NCI-H1694 (cell line): ENCODE data around the gene OLIG1.

Experiments
- DNase-seq: peaks from one replicate; lab custom pipeline; 2025; lab: John Stamatoyannopoulos, UW

Gene OLIG1, protein sequence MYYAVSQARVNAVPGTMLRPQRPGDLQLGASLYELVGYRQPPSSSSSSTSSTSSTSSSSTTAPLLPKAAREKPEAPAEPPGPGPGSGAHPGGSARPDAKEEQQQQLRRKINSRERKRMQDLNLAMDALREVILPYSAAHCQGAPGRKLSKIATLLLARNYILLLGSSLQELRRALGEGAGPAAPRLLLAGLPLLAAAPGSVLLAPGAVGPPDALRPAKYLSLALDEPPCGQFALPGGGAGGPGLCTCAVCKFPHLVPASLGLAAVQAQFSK

GRCh38 chr21:33069994-33070743 lies at the start of gene OLIG1:
Gene OLIG1 (plus strand): TSS chr21:33070141. CDS start chr21:33070247, 106 bp downstream.
- peak; percentile 43 for DNase-seq

GRCh38 chr21:33020558-33021100 lies 49.3 kb upstream of the OLIG1 start:
- no peak for DNase-seq

- DNase-seq: no peak
Observed at GRCh38 chr21:33021150-33021549, 48.8 kb upstream of the OLIG1 start.

DNA sequence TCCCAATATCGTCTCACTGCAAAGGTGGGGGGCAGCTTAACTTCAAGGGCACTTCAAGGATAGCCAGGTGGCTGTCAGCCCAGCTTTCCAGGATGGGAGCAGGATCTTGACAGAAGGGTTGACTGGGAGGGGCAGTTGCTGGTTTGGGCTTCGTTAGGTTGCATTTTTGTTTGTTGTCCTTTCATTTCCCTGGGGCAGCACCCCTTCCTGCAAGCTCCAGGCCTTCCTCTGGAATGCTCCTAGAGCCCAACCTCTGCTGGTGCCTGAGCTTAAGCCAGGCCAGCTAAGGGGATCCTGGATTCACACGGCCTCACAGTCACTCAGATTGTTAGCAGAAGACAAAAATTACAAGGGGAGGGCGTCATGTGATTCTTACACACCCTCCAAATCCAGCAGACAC lies 48.3 kb upstream of the OLIG1 start:
- no peak for DNase-seq

- DNase-seq: no peak
Observed at GRCh38 chr21:33022489-33022827, 47.5 kb upstream of the OLIG1 start.

- no peak for DNase-seq
Observed at GRCh38 chr21:33022828-33023573, 46.9 kb upstream of the OLIG1 start.

DNA sequence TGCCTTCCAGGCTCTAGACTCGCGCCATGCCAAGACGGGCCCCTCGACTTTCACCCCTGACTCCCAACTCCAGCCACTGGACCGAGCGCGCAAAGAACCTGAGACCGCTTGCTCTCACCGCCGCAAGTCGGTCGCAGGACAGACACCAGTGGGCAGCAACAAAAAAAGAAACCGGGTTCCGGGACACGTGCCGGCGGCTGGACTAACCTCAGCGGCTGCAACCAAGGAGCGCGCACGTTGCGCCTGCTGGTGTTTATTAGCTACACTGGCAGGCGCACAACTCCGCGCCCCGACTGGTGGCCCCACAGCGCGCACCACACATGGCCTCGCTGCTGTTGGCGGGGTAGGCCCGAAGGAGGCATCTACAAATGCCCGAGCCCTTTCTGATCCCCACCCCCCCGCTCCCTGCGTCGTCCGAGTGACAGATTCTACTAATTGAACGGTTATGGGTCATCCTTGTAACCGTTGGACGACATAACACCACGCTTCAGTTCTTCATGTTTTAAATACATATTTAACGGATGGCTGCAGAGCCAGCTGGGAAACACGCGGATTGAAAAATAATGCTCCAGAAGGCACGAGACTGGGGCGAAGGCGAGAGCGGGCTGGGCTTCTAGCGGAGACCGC lies 46.3 kb upstream of the OLIG1 start:
- DNase-seq: no peak

- no peak for DNase-seq
Observed at GRCh38 chr21:33024201-33025103, 45.5 kb upstream of the OLIG1 start.

DNA sequence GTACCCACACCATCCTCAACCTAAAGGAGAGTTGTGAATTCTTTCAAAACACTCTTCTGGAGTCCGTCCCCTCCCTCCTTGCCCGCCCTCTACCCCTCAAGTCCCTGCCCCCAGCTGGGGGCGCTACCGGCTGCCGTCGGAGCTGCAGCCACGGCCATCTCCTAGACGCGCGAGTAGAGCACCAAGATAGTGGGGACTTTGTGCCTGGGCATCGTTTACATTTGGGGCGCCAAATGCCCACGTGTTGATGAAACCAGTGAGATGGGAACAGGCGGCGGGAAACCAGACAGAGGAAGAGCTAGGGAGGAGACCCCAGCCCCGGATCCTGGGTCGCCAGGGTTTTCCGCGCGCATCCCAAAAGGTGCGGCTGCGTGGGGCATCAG lies 44.8 kb upstream of the OLIG1 start:
- DNase-seq: peak; percentile 54

- DNase-seq: peak; percentile 62
Observed at GRCh38 chr21:33025489-33026442, 44.2 kb upstream of the OLIG1 start, which contains the start of gene OLIG2. Gene OLIG2 (plus strand): TSS chr21:33025935. CDS start chr21:33026863, 928 bp downstream.

DNA sequence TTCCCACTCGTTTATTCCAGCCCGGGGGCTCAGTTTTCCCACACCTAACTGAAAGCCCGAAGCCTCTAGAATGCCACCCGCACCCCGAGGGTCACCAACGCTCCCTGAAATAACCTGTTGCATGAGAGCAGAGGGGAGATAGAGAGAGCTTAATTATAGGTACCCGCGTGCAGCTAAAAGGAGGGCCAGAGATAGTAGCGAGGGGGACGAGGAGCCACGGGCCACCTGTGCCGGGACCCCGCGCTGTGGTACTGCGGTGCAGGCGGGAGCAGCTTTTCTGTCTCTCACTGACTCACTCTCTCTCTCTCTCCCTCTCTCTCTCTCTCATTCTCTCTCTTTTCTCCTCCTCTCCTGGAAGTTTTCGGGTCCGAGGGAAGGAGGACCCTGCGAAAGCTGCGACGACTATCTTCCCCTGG lies 43.5 kb upstream of the OLIG1 start:
- DNase-seq: no peak

- no peak for DNase-seq
Observed at GRCh38 chr21:33026878-33027400, 43.0 kb upstream of the OLIG1 start.

DNA sequence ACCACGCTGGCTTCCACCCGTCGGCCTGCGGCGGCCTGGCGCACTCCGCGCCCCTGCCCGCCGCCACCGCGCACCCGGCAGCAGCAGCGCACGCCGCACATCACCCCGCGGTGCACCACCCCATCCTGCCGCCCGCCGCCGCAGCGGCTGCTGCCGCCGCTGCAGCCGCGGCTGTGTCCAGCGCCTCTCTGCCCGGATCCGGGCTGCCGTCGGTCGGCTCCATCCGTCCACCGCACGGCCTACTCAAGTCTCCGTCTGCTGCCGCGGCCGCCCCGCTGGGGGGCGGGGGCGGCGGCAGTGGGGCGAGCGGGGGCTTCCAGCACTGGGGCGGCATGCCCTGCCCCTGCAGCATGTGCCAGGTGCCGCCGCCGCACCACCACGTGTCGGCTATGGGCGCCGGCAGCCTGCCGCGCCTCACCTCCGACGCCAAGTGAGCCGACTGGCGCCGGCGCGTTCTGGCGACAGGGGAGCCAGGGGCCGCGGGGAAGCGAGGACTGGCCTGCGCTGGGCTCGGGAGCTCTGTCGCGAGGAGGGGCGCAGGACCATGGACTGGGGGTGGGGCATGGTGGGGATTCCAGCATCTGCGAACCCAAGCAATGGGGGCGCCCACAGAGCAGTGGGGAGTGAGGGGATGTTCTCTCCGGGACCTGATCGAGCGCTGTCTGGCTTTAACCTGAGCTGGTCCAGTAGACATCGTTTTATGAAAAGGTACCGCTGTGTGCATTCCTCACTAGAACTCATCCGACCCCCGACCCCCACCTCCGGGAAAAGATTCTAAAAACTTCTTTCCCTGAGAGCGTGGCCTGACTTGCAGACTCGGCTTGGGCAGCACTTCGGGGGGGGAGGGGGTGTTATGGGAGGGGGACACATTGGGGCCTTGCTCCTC lies 42.3 kb upstream of the OLIG1 start:
- no peak for DNase-seq

- no peak for DNase-seq
Observed at GRCh38 chr21:33028287-33028670, 41.7 kb upstream of the OLIG1 start.

DNA sequence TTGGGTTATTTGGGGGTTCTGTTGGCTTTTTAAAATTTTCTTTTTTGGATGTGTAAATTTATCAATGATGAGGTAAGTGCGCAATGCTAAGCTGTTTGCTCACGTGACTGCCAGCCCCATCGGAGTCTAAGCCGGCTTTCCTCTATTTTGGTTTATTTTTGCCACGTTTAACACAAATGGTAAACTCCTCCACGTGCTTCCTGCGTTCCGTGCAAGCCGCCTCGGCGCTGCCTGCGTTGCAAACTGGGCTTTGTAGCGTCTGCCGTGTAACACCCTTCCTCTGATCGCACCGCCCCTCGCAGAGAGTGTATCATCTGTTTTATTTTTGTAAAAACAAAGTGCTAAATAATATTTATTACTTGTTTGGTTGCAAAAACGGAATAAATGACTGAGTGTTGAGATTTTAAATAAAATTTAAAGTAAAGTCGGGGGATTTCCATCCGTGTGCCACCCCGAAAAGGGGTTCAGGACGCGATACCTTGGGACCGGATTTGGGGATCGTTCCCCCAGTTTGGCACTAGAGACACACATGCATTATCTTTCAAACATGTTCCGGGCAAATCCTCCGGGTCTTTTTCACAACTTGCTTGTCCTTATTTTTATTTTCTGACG lies 41.1 kb upstream of the OLIG1 start:
- no peak for DNase-seq

GRCh38 chr21:33029385-33029921 lies 40.5 kb upstream of the OLIG1 start:
- DNase-seq: no peak

GRCh38 chr21:33029975-33030461 lies 39.9 kb upstream of the OLIG1 start:
- DNase-seq: no peak

- no peak for DNase-seq
Observed at GRCh38 chr21:33030633-33031032, 39.3 kb upstream of the OLIG1 start.
